Measurements from ENCODE around the gene MAML2.

MAML2 gene

GRCh38 chr11:96139691-96140090, 203.3 kb downstream of the MAML2 start:
- Histone ChIP-seq H3K27ac (ENCODE audit: low read depth, low read length, severe bottlenecking) (no peak overlapping the region), H3K4me3 (ENCODE audit: extremely low read depth, insufficient read depth, low read length, poor library complexity, severe bottlenecking) (no peak overlapping the region), H3K9me3 (ENCODE audit: control insufficient read depth, low read length) (no peaks in the 10 kb centered on the region), H3K36me3 (ENCODE audit: control insufficient read depth, insufficient read depth, low read length) (peaks cover 3% of the 10 kb centered on the region), H3K4me1 (ENCODE audit: control insufficient read depth, insufficient read depth, low read length, poor library complexity, severe bottlenecking) (peaks cover 6% of the 10 kb centered on the region)
- WGBS, 2 experiments (ENCODE audit: insufficient coverage in 2 of 2) = no CpG with 5 or more reads among the region's 3 CpGs

- Histone ChIP-seq H3K4me3 (ENCODE audit: extremely low read depth, insufficient read depth, low read length, poor library complexity, severe bottlenecking) (no peak overlapping the region), H3K4me1 (ENCODE audit: control insufficient read depth, insufficient read depth, low read length, poor library complexity, severe bottlenecking) (no peaks in the 10 kb centered on the region), H3K27ac (ENCODE audit: low read depth, low read length, severe bottlenecking) (peak overlapping the region; percentile 82), H3K9me3 (ENCODE audit: control insufficient read depth, low read length) (no peaks in the 10 kb centered on the region), H3K36me3 (ENCODE audit: control insufficient read depth, insufficient read depth, low read length) (no peaks in the 10 kb centered on the region)
- WGBS, 2 experiments (ENCODE audit: insufficient coverage in 2 of 2) = no CpG with 5 or more reads among the region's 2 CpGs
Observed at GRCh38 chr11:96137373-96137772, 205.6 kb downstream of the MAML2 start.

- 80 to 93% methylated on average over 1 to 2 of the region's 3 CpGs for WGBS, 2 experiments (ENCODE audit: insufficient coverage in 2 of 2)
- Histone ChIP-seq H3K4me3 (ENCODE audit: extremely low read depth, insufficient read depth, low read length, poor library complexity, severe bottlenecking) (no peak overlapping the region), H3K27ac (ENCODE audit: low read depth, low read length, severe bottlenecking) (peak overlapping the region; percentile 82), H3K4me1 (ENCODE audit: control insufficient read depth, insufficient read depth, low read length, poor library complexity, severe bottlenecking) (no peaks in the 10 kb centered on the region), H3K36me3 (ENCODE audit: control insufficient read depth, insufficient read depth, low read length) (no peaks in the 10 kb centered on the region), H3K9me3 (ENCODE audit: control insufficient read depth, low read length) (no peaks in the 10 kb centered on the region)
Observed at GRCh38 chr11:96136613-96137298, 206.2 kb downstream of the MAML2 start.

DNA sequence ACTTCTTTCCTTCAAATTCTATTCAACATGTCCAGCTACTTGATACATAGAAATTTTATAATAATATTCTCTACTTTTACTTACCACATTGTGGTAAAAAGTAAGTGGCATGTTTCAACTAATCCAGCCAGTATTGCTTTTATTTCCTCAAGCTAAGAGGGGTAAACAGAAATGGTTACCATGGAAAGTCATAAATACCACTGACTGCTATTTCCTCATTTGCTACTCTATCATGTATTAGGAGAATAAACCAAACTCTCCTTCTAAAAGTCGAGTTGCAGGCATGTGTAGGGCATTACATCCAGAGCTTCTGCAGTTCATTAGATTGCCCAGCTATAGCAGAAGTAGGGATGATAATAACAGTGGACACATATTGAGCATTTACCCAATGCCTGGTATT, 208.4 kb downstream of the MAML2 start:
- Histone ChIP-seq H3K27ac (ENCODE audit: low read depth, low read length, severe bottlenecking) (no peak overlapping the region), H3K9me3 (ENCODE audit: control insufficient read depth, low read length) (no peaks in the 10 kb centered on the region), H3K4me3 (ENCODE audit: extremely low read depth, insufficient read depth, low read length, poor library complexity, severe bottlenecking) (no peak overlapping the region), H3K36me3 (ENCODE audit: control insufficient read depth, insufficient read depth, low read length) (no peaks in the 10 kb centered on the region), H3K4me1 (ENCODE audit: control insufficient read depth, insufficient read depth, low read length, poor library complexity, severe bottlenecking) (no peaks in the 10 kb centered on the region)
- WGBS, 2 experiments (ENCODE audit: insufficient coverage in 2 of 2) = 100% methylated on average over 1 of the region's 1 CpG; no CpG with 5 or more reads in 1 of the 2 experiments

DNA sequence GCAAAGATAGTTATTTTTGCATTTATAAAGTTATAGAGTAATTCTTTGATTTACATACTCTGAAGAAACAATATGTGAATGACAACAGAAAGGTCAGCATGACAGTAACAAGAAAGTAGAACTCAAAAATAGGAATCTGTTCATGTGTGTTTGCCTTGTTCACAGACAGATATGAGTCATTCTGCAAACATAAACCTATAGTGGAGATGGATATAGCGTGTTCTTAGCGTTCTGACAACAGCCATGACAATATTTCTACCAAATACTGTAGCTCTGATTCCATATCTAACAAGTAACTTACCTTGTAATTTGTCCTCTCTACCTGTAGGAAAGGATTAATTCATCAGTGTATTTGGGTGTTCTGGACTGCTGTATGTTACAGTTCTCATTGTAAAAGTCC, 210.6 kb downstream of the MAML2 start:
- H3K4me1 ChIP-seq (ENCODE audit: control insufficient read depth, insufficient read depth, low read length, poor library complexity, severe bottlenecking) = no peaks in the 10 kb centered on the region
- no peaks in the 10 kb centered on the region for H3K9me3 ChIP-seq (ENCODE audit: control insufficient read depth, low read length)
- WGBS, 2 experiments (ENCODE audit: insufficient coverage in 2 of 2) = no CpG with 5 or more reads among the region's 2 CpGs
- no peak overlapping the region for H3K27ac ChIP-seq (ENCODE audit: low read depth, low read length, severe bottlenecking)
- H3K36me3 ChIP-seq (ENCODE audit: control insufficient read depth, insufficient read depth, low read length) = no peaks in the 10 kb centered on the region
- H3K4me3 ChIP-seq (ENCODE audit: extremely low read depth, insufficient read depth, low read length, poor library complexity, severe bottlenecking) = no peak overlapping the region

DNA sequence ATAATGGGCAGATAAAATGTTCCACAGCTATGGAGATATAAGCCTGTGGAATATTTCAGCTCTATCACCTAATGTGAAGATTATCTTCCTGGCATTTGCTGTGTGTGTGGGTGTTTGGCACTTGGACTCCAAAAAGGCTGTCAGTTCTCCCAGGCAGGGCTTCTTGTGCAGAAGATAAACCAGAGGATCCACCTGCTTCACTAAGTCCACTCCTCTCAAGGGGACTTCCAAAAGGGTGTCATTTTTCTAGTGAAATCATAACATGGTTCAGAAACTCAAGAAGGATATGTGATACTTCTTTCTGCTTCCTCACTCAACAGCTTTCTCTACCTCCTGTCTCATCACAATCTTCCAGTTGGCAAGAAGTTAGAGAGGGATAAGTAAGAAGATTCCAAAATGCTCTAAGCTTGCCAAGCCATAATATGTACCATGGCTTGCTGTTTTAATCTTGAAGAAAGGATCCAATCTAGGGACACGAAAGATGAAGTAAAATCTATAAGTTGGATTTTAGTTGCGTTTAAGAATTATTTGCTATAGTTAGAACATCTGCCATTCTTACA, 212.9 kb downstream of the MAML2 start:
- H3K36me3 ChIP-seq (ENCODE audit: control insufficient read depth, insufficient read depth, low read length) = no peaks in the 10 kb centered on the region
- no peaks in the 10 kb centered on the region for H3K9me3 ChIP-seq (ENCODE audit: control insufficient read depth, low read length)
- WGBS, 2 experiments (ENCODE audit: insufficient coverage in 2 of 2) = no CpG with 5 or more reads among the region's 2 CpGs
- H3K4me3 ChIP-seq (ENCODE audit: extremely low read depth, insufficient read depth, low read length, poor library complexity, severe bottlenecking) = no peak overlapping the region
- no peak overlapping the region for H3K27ac ChIP-seq (ENCODE audit: low read depth, low read length, severe bottlenecking)
- no peaks in the 10 kb centered on the region for H3K4me1 ChIP-seq (ENCODE audit: control insufficient read depth, insufficient read depth, low read length, poor library complexity, severe bottlenecking)

- Histone ChIP-seq H3K9me3 (ENCODE audit: control insufficient read depth, low read length) (no peaks in the 10 kb centered on the region), H3K27ac (ENCODE audit: low read depth, low read length, severe bottlenecking) (no peak overlapping the region), H3K4me1 (ENCODE audit: control insufficient read depth, insufficient read depth, low read length, poor library complexity, severe bottlenecking) (peaks cover 3% of the 10 kb centered on the region), H3K4me3 (ENCODE audit: extremely low read depth, insufficient read depth, low read length, poor library complexity, severe bottlenecking) (no peak overlapping the region), H3K36me3 (ENCODE audit: control insufficient read depth, insufficient read depth, low read length) (no peaks in the 10 kb centered on the region)
- 80 to 83% methylated on average over 1 to 2 of the region's 2 CpGs for WGBS, 2 experiments (ENCODE audit: insufficient coverage in 2 of 2)
Observed at GRCh38 chr11:96127596-96127959, 215.4 kb downstream of the MAML2 start.

DNA sequence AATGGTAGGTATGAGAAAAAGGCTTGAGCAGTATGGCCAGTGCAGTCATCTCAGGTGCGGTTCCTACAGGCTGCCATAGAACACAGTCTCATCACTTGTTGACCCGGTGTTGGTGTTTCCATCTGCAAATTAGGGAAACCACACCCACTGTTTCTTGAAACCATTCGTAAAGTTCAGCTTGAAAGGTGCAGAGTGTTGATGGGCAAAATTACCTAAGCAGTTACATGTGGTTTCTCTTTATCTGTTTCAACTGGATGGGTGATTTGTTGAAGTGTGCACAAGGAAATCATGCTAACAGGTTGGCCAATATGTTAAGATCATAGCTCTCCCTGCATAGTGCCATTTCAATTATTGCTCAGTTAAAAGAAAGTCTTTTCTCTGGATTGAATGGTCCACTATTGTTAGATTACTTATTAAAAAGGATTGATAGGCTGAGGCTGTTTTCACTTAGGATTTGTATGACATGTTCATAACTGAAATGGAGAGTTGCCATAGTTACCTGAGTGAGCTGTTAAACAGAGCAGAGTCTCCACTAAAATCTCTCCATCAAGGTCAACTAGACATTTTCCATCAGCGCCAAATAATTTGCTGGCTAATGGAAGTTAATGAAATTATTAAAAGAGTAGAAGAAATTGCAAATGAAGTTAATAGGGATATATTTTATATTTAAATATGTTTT, 215.9 kb downstream of the MAML2 start:
- Histone ChIP-seq H3K4me1 (ENCODE audit: control insufficient read depth, insufficient read depth, low read length, poor library complexity, severe bottlenecking) (peaks cover 3% of the 10 kb centered on the region), H3K27ac (ENCODE audit: low read depth, low read length, severe bottlenecking) (no peak overlapping the region), H3K4me3 (ENCODE audit: extremely low read depth, insufficient read depth, low read length, poor library complexity, severe bottlenecking) (no peak overlapping the region), H3K36me3 (ENCODE audit: control insufficient read depth, insufficient read depth, low read length) (no peaks in the 10 kb centered on the region), H3K9me3 (ENCODE audit: control insufficient read depth, low read length) (no peaks in the 10 kb centered on the region)
- 94 to 100% methylated on average over 2 to 3 of the region's 4 CpGs for WGBS, 2 experiments (ENCODE audit: insufficient coverage in 2 of 2)

DNA sequence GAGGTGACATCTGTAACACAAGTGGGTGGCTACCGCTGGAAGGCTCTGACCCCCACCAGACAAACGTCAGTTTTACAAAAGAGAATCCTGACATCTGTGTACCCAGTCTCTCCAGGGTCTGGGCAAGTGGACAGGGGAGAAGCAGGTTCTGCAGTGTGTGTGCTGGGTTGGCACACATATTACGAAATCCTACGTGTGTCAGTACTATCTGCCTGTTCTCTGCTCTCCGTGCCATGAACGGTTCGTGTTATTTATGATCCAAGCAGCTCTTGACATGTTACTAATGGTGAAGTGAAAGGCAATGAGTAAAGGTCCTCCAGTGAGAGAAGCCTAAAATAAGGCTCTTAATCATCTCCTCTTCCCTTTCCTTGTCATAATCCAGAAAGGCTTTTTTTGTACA, 217.6 kb downstream of the MAML2 start:
- Histone ChIP-seq H3K4me1 (ENCODE audit: control insufficient read depth, insufficient read depth, low read length, poor library complexity, severe bottlenecking) (peaks cover 3% of the 10 kb centered on the region), H3K36me3 (ENCODE audit: control insufficient read depth, insufficient read depth, low read length) (no peaks in the 10 kb centered on the region), H3K27ac (ENCODE audit: low read depth, low read length, severe bottlenecking) (no peak overlapping the region), H3K4me3 (ENCODE audit: extremely low read depth, insufficient read depth, low read length, poor library complexity, severe bottlenecking) (no peak overlapping the region), H3K9me3 (ENCODE audit: control insufficient read depth, low read length) (no peaks in the 10 kb centered on the region)
- 86 to 98% methylated on average over 4 to 6 of the region's 7 CpGs for WGBS, 2 experiments (ENCODE audit: insufficient coverage in 2 of 2)

- Histone ChIP-seq H3K9me3 (ENCODE audit: control insufficient read depth, low read length) (no peaks in the 10 kb centered on the region), H3K27ac (ENCODE audit: low read depth, low read length, severe bottlenecking) (no peak overlapping the region), H3K4me1 (ENCODE audit: control insufficient read depth, insufficient read depth, low read length, poor library complexity, severe bottlenecking) (peaks cover 3% of the 10 kb centered on the region), H3K36me3 (ENCODE audit: control insufficient read depth, insufficient read depth, low read length) (no peaks in the 10 kb centered on the region), H3K4me3 (ENCODE audit: extremely low read depth, insufficient read depth, low read length, poor library complexity, severe bottlenecking) (no peak overlapping the region)
- 83% methylated on average over 1 of the region's 2 CpGs; no CpG with 5 or more reads in 1 of the 2 experiments for WGBS, 2 experiments (ENCODE audit: insufficient coverage in 2 of 2)
Observed at GRCh38 chr11:96124155-96124554, 218.8 kb downstream of the MAML2 start.

DNA sequence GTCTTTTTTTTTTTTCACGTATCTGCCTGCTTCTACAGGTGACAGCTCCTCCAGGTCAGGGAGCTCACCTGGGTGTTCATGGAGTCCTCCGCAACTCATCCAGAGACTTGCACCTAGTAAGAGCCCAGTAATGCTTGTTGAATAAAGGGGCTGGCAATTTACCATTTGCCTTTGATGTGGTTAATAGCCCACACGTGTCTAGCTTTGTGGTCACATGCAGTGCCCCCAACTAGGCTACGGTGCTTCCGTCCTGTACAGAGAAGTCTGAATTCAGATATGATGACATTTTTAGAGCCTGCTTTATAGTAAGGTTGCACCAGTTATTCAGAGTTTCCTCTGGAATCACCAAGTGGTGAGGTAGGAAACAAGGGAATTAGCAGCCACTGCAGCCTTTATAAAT, 219.7 kb downstream of the MAML2 start:
- no peaks in the 10 kb centered on the region for H3K9me3 ChIP-seq (ENCODE audit: control insufficient read depth, low read length)
- H3K4me3 ChIP-seq (ENCODE audit: extremely low read depth, insufficient read depth, low read length, poor library complexity, severe bottlenecking) = no peak overlapping the region
- WGBS, 2 experiments (ENCODE audit: insufficient coverage in 2 of 2) = 92 to 98% methylated on average over 5 of the region's 5 CpGs
- H3K4me1 ChIP-seq (ENCODE audit: control insufficient read depth, insufficient read depth, low read length, poor library complexity, severe bottlenecking) = peaks cover 3% of the 10 kb centered on the region
- H3K27ac ChIP-seq (ENCODE audit: low read depth, low read length, severe bottlenecking) = no peak overlapping the region
- no peaks in the 10 kb centered on the region for H3K36me3 ChIP-seq (ENCODE audit: control insufficient read depth, insufficient read depth, low read length)

Measured in mesodermal cell (in vitro differentiated cells).